Measurements from ENCODE around the gene DCDC1.

Gene DCDC1

DNA sequence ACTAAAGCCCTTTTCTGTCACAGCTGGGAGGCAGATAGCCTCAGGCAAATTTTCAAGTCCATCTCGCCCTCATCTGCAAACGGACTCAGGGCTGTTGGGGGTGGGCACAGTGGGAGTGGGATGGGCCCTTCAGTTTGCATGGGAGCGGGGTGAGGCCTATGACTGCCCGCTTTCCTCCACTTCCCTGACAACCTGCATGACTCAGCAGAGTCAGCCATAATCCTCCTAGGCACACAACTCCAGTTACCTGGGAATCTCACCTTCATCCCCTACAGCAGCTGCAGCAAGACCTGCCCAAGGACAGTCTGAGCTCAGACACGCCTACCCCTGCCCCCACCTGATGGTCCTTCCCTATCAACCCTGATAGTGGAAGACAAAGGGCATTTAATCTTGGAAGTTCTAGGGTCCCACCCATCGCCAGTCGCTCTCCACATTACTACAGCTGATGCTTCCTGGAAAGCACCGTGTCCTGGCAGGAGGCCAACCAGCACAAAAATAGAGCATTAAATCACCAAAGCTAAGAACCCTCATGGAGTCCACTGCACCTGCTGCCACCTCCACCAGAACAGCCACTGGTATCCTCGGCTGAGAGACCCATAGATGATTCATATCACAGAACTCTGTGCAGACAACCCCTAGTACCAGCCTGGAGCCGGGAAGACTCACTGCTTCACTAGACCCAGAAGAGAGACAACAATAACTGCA is 319.3 kb downstream of the DCDC1 start:
- H3K9ac ChIP-seq (ENCODE audit: low read length) = no peak overlapping the region
- no peak overlapping the region for H2BK15ac ChIP-seq (replicated peaks; ENCODE audit: low read depth)
- no peaks in the 10 kb centered on the region for H3K79me1 ChIP-seq (ENCODE audit: low read length)
- H3K27me3 ChIP-seq (ENCODE audit: insufficient read depth, low read length, poor library complexity) = no peaks in the 10 kb centered on the region
- peak; percentile 78 for DNase-seq
- no peaks in the 10 kb centered on the region for H3K36me3 ChIP-seq (ENCODE audit: control insufficient read depth, insufficient read depth, low read length)
- peak overlapping the region; percentile 54 for H3K56ac ChIP-seq (ENCODE audit: low read length)
- H2BK5ac ChIP-seq (ENCODE audit: low read length) = no peak overlapping the region
- no peak overlapping the region for H2AK5ac ChIP-seq (ENCODE audit: low read length)
- H3K4ac ChIP-seq (ENCODE audit: low read depth, low read length) = no peak overlapping the region
- no peak overlapping the region for H4K5ac ChIP-seq (ENCODE audit: low read length)
- H3K4me3 ChIP-seq (ENCODE audit: low read length) = no peak overlapping the region
- peak overlapping the region; percentile 23 for H2BK120ac ChIP-seq (ENCODE audit: low read depth, low read length)
- no peak overlapping the region for H3K4me2 ChIP-seq (ENCODE audit: low read length)
- no peak overlapping the region for H4K8ac ChIP-seq (ENCODE audit: low read depth, low read length)
- no peak overlapping the region for H3K18ac ChIP-seq (ENCODE audit: low read length)
- H3K79me2 ChIP-seq (ENCODE audit: control insufficient read depth, insufficient read depth, low read length) = no peaks in the 10 kb centered on the region
- no peak overlapping the region for H3K23ac ChIP-seq (ENCODE audit: low read length)
- H3K27ac ChIP-seq (ENCODE audit: low read depth, low read length) = peak overlapping the region; percentile 27
- no CpG with 5 or more reads among the region's 10 CpGs for WGBS (ENCODE audit: extremely low coverage, insufficient coverage, low lambda C conversion rate)
- H3K4me1 ChIP-seq (ENCODE audit: control insufficient read depth, low read depth, low read length) = peaks cover 2% of the 10 kb centered on the region

DNA sequence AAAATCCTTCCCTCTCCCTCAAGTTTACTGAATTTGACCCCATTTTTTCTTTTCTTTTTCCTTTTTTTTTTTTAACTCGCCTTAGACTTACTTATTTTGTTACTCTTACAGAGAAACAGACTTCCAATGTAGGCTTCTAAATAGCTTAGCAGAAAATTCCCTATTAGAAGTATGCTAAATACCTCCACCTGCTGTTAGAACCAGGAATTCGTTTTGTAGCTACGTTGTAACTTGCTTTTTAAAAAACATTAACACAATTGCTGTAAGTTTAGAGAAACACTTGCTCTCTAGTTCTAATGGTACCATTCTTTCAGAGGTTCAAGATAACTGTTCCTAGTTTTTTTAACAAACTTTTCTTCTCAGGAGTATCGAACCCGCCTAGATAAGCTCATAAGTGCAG is 324.2 kb downstream of the DCDC1 start:
- Histone ChIP-seq H3K36me3 (ENCODE audit: control insufficient read depth, insufficient read depth, low read length) (no peaks in the 10 kb centered on the region), H3K56ac (ENCODE audit: low read length) (no peak overlapping the region), H3K9ac (ENCODE audit: low read length) (no peak overlapping the region), H3K4ac (ENCODE audit: low read depth, low read length) (no peak overlapping the region), H2BK15ac (replicated peaks; ENCODE audit: low read depth) (no peak overlapping the region), H4K5ac (ENCODE audit: low read length) (no peak overlapping the region), H2AK5ac (ENCODE audit: low read length) (no peak overlapping the region), H3K18ac (ENCODE audit: low read length) (no peak overlapping the region), H3K4me2 (ENCODE audit: low read length) (no peak overlapping the region), H3K79me2 (ENCODE audit: control insufficient read depth, insufficient read depth, low read length) (no peaks in the 10 kb centered on the region), H3K4me3 (ENCODE audit: low read length) (no peak overlapping the region), H3K27me3 (ENCODE audit: insufficient read depth, low read length, poor library complexity) (no peaks in the 10 kb centered on the region), H2BK5ac (ENCODE audit: low read length) (no peak overlapping the region), H2BK120ac (ENCODE audit: low read depth, low read length) (no peak overlapping the region), H3K4me1 (ENCODE audit: control insufficient read depth, low read depth, low read length) (peaks cover 2% of the 10 kb centered on the region), H3K27ac (ENCODE audit: low read depth, low read length) (no peak overlapping the region), H3K79me1 (ENCODE audit: low read length) (no peaks in the 10 kb centered on the region), H4K8ac (ENCODE audit: low read depth, low read length) (no peak overlapping the region), H3K23ac (ENCODE audit: low read length) (no peak overlapping the region)
- WGBS (ENCODE audit: extremely low coverage, insufficient coverage, low lambda C conversion rate) = no CpG with 5 or more reads among the region's 5 CpGs
- DNase-seq = peak; percentile 38

DNA sequence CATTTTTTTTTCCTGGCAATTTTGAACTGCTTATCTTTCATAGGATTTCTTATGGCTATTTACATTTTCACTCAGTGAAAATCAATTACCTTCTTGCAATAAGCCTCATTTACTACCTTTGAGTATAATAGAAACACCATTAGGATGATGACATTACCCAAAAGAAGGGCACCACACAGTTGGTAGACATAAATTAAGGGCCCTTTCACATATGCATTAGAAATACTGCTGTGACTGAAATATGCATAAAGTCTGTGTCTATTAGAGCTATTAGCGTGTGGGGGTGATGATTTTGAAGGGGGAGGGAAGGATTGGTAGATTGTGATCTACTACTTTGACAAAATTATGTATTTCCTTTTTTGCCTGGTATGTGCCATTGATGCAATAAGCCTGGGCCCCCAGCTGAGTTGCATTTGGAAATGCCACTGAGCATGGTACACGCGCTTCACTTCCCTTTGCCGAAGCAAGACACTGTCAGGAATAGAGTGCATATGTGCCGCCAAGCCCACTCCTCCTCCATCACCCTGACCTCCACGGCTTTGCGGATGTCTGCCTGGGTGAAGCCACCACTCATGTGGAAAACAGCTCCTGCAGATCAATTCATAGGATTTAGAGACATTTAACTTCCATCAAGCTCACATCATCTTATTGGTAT is 339.3 kb downstream of the DCDC1 start:
- no peak overlapping the region for H4K8ac ChIP-seq (ENCODE audit: low read depth, low read length)
- H3K27me3 ChIP-seq (ENCODE audit: insufficient read depth, low read length, poor library complexity) = no peaks in the 10 kb centered on the region
- no peak overlapping the region for H3K56ac ChIP-seq (ENCODE audit: low read length)
- no peak overlapping the region for H3K4me2 ChIP-seq (ENCODE audit: low read length)
- no peak for DNase-seq
- H3K23ac ChIP-seq (ENCODE audit: low read length) = no peak overlapping the region
- no peaks in the 10 kb centered on the region for H3K79me2 ChIP-seq (ENCODE audit: control insufficient read depth, insufficient read depth, low read length)
- H3K4me1 ChIP-seq (ENCODE audit: control insufficient read depth, low read depth, low read length) = no peaks in the 10 kb centered on the region
- no peak overlapping the region for H3K27ac ChIP-seq (ENCODE audit: low read depth, low read length)
- no peak overlapping the region for H3K18ac ChIP-seq (ENCODE audit: low read length)
- no peak overlapping the region for H3K9ac ChIP-seq (ENCODE audit: low read length)
- H3K79me1 ChIP-seq (ENCODE audit: low read length) = no peaks in the 10 kb centered on the region
- H2BK5ac ChIP-seq (ENCODE audit: low read length) = no peak overlapping the region
- H4K5ac ChIP-seq (ENCODE audit: low read length) = no peak overlapping the region
- H2BK15ac ChIP-seq (replicated peaks; ENCODE audit: low read depth) = no peak overlapping the region
- no peak overlapping the region for H2AK5ac ChIP-seq (ENCODE audit: low read length)
- no peak overlapping the region for H2BK120ac ChIP-seq (ENCODE audit: low read depth, low read length)
- no peaks in the 10 kb centered on the region for H3K36me3 ChIP-seq (ENCODE audit: control insufficient read depth, insufficient read depth, low read length)
- H3K4me3 ChIP-seq (ENCODE audit: low read length) = no peak overlapping the region
- H3K4ac ChIP-seq (ENCODE audit: low read depth, low read length) = no peak overlapping the region
- WGBS (ENCODE audit: extremely low coverage, insufficient coverage, low lambda C conversion rate) = no CpG with 5 or more reads among the region's 7 CpGs

DNA sequence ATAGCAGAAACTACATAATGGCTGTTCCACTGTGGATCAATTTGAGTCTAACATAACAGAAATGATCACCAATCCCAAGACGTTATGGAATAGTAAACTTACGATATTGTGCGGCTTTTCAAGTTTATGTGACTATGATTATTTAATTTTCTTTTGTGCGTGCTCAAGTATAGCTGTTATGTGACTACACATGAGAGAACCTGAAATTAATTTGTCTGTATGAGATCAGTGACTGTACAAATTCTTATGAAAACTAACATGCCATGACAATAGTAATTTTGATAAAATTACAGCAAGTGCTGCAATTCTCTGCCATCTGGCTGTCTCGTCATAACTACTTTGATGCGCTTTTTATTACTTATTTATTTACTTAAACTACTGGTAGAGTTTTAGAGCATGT is 343.2 kb downstream of the DCDC1 start:
- Histone ChIP-seq H3K23ac (ENCODE audit: low read length) (no peak overlapping the region), H2AK5ac (ENCODE audit: low read length) (no peak overlapping the region), H3K79me1 (ENCODE audit: low read length) (no peaks in the 10 kb centered on the region), H3K4me2 (ENCODE audit: low read length) (no peak overlapping the region), H3K4me3 (ENCODE audit: low read length) (no peak overlapping the region), H4K5ac (ENCODE audit: low read length) (no peak overlapping the region), H3K36me3 (ENCODE audit: control insufficient read depth, insufficient read depth, low read length) (no peaks in the 10 kb centered on the region), H3K56ac (ENCODE audit: low read length) (no peak overlapping the region), H3K79me2 (ENCODE audit: control insufficient read depth, insufficient read depth, low read length) (no peaks in the 10 kb centered on the region), H2BK5ac (ENCODE audit: low read length) (no peak overlapping the region), H3K9ac (ENCODE audit: low read length) (no peak overlapping the region), H4K8ac (ENCODE audit: low read depth, low read length) (no peak overlapping the region), H3K4ac (ENCODE audit: low read depth, low read length) (no peak overlapping the region), H3K18ac (ENCODE audit: low read length) (no peak overlapping the region), H3K27ac (ENCODE audit: low read depth, low read length) (no peak overlapping the region), H3K4me1 (ENCODE audit: control insufficient read depth, low read depth, low read length) (no peaks in the 10 kb centered on the region), H2BK15ac (replicated peaks; ENCODE audit: low read depth) (no peak overlapping the region), H3K27me3 (ENCODE audit: insufficient read depth, low read length, poor library complexity) (no peaks in the 10 kb centered on the region), H2BK120ac (ENCODE audit: low read depth, low read length) (no peak overlapping the region)
- no CpG with 5 or more reads among the region's 6 CpGs for WGBS (ENCODE audit: extremely low coverage, insufficient coverage, low lambda C conversion rate)
- DNase-seq = no peak

DNA sequence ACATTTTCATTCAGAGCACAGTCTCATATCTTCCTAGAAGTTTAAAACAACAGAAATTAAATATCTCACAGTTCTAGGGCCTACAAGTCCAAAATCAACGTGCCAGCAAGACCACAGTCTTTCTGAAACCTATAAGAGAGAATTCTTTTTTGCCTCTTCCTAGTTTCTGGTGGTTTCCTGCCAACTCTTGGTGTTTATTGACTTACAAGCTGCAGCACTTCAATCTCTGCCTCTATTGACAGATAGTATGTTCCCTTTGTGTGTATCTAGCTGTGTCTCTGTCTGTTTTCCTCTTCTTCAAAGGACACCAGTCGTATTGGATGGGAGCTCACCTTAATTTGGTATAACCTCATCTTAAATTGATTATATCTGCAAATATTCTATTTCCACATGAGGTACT is 347.5 kb downstream of the DCDC1 start:
- no peaks in the 10 kb centered on the region for H3K27me3 ChIP-seq (ENCODE audit: insufficient read depth, low read length, poor library complexity)
- H3K79me2 ChIP-seq (ENCODE audit: control insufficient read depth, insufficient read depth, low read length) = no peaks in the 10 kb centered on the region
- H3K36me3 ChIP-seq (ENCODE audit: control insufficient read depth, insufficient read depth, low read length) = no peaks in the 10 kb centered on the region
- no peak overlapping the region for H4K5ac ChIP-seq (ENCODE audit: low read length)
- H3K4ac ChIP-seq (ENCODE audit: low read depth, low read length) = no peak overlapping the region
- H4K8ac ChIP-seq (ENCODE audit: low read depth, low read length) = no peak overlapping the region
- H3K4me2 ChIP-seq (ENCODE audit: low read length) = no peak overlapping the region
- no peak overlapping the region for H2BK5ac ChIP-seq (ENCODE audit: low read length)
- H3K27ac ChIP-seq (ENCODE audit: low read depth, low read length) = no peak overlapping the region
- H2BK15ac ChIP-seq (replicated peaks; ENCODE audit: low read depth) = no peak overlapping the region
- no peak overlapping the region for H3K4me3 ChIP-seq (ENCODE audit: low read length)
- no peaks in the 10 kb centered on the region for H3K4me1 ChIP-seq (ENCODE audit: control insufficient read depth, low read depth, low read length)
- H3K9ac ChIP-seq (ENCODE audit: low read length) = no peak overlapping the region
- H3K56ac ChIP-seq (ENCODE audit: low read length) = no peak overlapping the region
- no CpG with 5 or more reads among the region's 2 CpGs for WGBS (ENCODE audit: extremely low coverage, insufficient coverage, low lambda C conversion rate)
- no peak overlapping the region for H3K23ac ChIP-seq (ENCODE audit: low read length)
- DNase-seq = no peak
- H2AK5ac ChIP-seq (ENCODE audit: low read length) = no peak overlapping the region
- H3K79me1 ChIP-seq (ENCODE audit: low read length) = no peaks in the 10 kb centered on the region
- H2BK120ac ChIP-seq (ENCODE audit: low read depth, low read length) = no peak overlapping the region
- H3K18ac ChIP-seq (ENCODE audit: low read length) = no peak overlapping the region
